HG02571 (cell line): ENCODE measurements around the gene PKN3.
A peak's percentile ranks its signal among the peaks of the same experiment; 100 is the strongest.
"Not testable (repeated sequence)": the region's sequence is repeated elsewhere in the genome, so short reads cannot be mapped to it uniquely, and the experiment has no call there.

Experiments
- ATAC-seq: cut with Tn5 transposase; IDR thresholded peaks from one replicate; pipeline ENCODE4 v1.9.1; 2021; ENCODE audit warnings: mild to moderate bottlenecking, moderate library complexity; ENCODE audit not compliant: unreplicated experiment

The PKN3 gene

GRCh38 chr9:128690684-128691034 is 11.6 kb upstream of the PKN3 start:
- ATAC-seq: no peak

DNA sequence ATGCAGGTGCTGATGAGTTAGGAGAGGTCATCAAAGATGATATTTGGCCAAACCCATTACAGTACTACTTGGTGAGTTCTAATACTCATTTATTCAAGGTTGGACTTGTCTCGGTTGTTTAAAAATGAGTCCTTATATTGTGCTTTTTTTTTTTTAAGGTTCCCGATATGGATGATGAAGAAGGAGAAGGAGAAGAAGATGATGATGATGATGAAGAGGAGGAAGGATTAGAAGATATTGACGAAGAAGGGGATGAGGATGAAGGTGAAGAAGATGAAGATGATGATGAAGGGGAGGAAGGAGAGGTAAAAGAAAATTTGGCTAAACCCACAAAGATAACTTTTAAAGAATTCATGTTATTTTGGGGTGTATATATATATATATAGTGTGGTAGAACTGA is 8.6 kb upstream of the PKN3 start:
- not testable (repeated sequence) for ATAC-seq

DNA sequence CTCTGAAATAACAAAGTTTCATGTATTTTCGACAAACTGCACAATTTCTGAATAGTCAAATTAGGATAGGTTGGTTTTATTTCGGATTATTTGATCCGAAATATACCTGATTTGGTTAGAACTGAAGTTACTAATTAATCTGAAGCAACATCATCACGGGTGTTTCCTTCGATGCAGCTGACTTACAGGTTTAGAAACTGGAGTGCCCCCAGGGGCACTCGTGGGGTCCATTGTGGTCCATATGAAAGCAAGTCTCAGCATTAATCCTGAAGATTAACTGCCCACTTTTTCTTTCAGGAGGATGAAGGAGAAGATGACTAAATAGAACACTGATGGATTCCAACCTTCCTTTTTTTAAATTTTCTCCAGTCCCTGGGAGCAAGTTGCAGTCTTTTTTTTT is 8.0 kb upstream of the PKN3 start:
- no peak for ATAC-seq

DNA sequence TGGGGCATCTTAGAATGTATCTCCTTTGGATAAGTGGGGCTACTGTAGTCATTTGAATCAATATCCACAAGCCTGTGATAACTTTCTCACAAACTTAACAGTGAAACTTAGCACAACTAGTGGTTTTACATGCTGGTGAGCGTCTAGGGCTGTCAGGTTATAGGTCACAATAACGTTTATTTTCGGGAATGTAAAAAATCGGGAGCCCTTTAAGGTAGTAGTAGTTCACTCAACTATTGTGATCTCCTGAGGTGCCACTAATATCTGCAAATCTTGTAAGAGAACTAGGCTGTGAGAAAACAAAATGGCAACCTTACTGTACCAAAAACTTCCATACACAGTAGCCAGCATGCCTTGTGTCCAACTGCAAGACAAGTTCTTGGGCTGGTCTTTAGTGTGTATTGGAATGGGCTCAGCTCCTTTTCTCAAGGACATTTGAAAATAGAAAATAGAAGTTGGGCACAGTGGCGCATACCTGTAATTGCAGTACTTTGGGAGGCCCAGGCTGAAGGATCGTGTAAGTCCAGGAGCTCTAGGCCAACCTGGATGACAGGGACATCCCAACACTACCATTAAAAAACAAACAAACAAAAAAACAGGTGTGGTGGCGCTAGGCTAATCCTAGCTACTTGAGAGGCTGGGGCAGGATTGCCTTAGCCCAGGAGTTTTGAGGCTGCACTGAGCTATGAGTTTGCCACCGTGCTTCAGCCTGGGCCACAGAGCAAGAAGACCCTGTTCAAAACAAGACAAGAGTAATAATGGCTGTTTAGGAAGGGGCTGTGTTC is 5.2 kb upstream of the PKN3 start:
- ATAC-seq: no peak

DNA sequence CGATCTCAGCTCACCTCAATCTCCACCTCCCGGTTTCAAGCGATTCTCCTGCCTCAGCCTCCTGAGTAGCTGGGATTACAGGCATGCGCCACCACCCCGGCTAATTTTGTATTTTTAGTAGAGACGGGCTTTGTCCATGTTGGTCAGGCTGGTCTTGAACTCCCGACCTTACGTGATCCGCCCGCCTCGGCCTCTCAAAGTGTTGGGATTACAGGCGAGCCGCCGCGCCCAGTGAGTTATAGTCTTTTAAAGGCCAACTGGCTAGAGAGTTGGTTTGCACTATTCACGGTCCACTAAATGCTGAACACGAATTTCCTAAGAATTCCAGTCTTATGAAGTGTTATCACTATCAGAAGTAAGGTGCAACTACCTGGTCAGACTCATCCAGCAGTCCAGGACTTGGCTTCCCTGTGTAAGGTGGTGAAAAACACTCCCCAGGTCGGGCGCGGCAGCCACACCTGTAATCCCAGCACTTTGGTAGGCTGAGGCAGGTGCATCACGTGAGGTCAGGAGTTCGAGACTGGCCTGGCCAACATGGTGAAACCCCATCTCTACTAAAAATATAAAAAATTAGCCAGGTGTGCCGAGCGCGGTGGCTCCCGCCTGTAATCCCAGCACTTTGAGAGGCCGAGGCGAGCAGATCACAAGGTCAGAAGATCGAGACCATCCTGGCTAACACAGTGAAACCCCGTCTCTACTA is 3.1 kb upstream of the PKN3 start:
- ATAC-seq: not testable (repeated sequence)

- no peak for ATAC-seq
These were observed 962 bp upstream of the PKN3 start for GRCh38 chr9:128701227-128701854.

GRCh38 chr9:128702949-128703615 is 779 bp downstream of the PKN3 start:
- peak; percentile 11 for ATAC-seq

- ATAC-seq: no peak
These were observed 1.5 kb downstream of the PKN3 start for GRCh38 chr9:128703616-128704355.

GRCh38 chr9:128704356-128704670 is 2.0 kb downstream of the PKN3 start:
- no peak for ATAC-seq

DNA sequence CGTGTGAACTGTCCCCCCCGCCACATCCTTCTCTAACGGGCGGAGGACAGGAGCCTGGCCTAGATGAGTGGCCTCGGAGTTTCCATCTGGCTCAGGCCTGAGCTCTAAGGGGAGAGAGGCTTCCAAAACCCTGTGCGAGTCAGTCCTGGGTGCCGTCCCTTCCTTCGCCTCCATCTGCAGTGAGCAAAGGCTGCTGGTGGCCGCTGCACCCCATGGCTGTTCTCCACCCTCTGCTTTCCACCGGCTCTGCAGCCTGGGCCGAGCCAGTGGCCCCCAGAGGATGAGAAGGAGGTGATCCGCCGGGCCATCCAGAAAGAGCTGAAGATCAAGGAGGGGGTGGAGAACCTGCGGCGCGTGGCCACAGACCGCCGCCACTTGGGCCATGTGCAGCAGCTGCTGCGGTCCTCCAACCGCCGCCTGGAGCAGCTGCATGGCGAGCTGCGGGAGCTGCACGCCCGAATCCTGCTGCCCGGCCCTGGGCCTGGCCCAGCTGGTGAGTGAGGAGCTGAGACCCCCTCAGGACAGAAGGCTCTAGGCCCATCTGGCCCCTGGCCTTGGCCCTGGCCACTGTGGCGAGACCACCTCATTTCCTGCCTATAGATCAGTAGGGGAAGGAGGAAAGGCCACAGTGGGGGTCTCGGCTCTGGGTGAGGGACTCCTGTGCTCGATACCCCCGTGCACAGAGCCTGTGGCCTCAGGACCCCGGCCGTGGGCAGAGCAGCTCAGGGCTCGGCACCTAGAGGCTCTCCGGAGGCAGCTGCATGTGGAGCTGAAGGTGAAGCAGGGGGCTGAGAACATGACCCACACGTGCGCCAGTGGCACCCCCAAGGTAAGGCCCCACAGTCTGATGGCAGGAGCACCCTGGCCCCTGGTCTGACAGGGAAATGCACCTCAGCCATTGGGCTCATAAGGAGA is 3.0 kb downstream of the PKN3 start:
- ATAC-seq: no peak

DNA sequence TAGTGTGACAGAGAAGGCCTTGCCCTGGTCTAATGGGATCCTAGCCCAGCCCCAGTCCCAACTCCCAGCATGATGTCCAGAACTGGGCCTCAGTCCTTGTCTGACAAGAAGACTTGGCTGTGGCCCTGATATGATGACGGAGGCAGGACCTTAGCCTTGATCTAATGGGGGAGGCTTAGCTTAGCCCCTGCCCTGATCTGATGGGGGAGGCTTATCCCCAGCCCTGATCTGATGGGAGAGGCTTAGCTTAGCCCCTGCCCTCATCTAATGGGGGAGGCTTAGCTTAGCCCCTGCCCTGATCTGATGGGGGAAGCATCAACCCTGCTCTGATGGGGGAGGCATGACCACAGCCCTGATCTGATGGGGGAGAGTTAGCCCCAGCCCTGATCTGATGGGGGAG is 3.7 kb downstream of the PKN3 start:
- ATAC-seq: no peak

DNA sequence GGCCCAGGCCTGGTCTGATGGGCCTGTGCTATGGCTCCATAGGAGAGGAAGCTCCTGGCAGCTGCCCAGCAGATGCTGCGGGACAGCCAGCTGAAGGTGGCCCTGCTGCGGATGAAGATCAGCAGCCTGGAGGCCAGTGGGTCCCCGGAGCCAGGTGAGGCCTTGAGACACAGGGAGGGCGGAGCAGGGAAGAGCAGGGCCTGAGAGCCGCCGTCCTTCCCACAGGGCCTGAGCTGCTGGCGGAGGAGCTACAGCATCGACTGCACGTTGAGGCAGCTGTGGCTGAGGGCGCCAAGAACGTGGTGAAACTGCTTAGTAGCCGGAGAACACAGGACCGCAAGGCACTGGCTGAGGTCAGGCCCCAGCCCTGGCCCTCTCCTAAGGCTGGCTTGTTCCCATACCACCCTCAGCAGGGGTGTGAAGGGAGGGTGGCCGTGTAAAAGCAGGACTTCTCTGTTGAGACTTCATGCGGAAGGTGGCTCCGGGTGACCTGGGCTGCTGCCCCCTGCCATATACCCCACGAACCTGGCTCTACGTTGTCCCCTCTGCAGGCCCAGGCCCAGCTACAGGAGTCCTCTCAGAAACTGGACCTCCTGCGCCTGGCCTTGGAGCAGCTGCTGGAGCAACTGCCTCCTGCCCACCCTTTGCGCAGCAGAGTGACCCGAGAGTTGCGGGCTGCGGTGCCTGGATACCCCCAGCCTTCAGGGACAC is 4.5 kb downstream of the PKN3 start:
- no peak for ATAC-seq

DNA sequence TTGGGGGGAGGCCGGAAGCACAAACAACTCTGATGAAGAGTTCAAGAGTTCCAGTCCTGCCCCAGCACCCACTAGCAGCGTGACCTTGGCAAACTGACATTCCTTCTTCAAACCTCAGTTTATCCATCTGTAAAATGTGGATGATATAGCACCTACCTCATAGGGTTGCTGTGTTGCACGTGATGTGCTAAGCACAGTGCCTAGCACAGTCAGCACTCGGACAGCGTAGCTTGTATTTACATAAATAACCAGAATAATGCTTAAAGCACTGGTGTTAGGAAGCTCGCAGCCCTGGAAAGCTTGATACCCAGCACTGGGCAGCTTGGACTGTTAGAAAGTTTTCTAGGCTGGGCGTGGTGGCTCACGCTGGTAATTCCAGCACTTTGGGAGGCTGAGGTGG is 5.1 kb downstream of the PKN3 start:
- ATAC-seq: no peak

DNA sequence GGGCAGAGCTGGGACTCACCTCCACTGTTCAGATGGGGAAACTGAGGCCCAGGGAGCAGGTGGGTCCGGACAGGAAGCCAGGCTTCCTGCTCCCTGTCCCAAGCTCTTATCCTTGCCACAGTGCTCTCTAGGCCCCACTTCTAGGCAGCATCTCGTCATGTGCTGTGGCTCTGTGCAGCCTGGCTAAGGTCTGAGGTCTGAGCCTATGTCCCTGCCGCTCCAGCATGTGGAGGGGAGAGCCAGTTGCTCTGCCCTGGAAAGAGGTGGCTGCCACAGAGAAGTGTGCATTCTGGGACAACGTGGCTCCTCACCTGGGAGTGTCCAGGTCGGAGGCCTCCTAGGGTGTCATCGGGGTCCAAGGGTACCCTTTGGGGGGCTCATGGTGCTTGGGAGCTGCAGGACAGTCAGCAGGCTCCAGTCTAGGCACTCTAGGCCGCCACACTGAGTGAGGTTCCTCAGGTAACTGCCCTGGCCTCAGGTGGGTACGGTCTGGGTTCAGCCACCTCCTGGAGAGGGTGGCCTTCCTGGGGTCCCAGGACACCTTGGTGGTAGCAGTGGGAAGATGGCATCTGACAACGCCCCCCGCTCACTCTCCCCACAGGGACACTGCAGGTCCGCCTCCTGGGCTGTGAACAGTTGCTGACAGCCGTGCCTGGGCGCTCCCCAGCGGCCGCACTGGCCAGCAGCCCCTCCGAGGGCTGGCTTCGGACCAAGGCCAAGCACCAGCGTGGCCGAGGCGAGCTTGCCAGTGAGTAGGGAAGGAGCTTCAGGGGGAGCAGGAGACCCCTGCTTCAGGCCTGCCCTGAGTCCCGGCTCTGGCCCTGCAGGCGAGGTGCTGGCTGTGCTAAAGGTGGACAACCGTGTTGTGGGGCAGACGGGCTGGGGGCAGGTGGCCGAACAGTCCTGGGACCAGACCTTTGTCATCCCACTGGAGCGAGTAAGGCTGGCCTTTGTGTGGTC is 10.4 kb downstream of the PKN3 start:
- no peak for ATAC-seq

DNA sequence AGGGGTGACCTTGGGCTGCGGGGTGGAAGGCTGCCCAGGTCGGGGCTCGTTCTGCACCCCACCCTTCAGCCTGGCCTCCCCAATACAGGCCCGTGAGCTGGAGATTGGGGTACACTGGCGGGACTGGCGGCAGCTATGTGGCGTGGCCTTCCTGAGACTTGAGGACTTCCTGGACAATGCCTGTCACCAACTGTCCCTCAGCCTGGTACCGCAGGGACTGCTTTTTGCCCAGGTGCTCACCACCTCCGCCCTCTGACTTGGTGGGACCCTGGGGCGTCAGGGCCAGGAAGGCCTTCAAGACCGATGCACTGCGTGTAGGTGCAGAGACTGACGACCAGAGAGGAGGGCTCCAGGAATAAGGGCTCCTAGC is 11.1 kb downstream of the PKN3 start:
- no peak for ATAC-seq

GRCh38 chr9:128713941-128714573 is 11.8 kb downstream of the PKN3 start:
- ATAC-seq: no peak

DNA sequence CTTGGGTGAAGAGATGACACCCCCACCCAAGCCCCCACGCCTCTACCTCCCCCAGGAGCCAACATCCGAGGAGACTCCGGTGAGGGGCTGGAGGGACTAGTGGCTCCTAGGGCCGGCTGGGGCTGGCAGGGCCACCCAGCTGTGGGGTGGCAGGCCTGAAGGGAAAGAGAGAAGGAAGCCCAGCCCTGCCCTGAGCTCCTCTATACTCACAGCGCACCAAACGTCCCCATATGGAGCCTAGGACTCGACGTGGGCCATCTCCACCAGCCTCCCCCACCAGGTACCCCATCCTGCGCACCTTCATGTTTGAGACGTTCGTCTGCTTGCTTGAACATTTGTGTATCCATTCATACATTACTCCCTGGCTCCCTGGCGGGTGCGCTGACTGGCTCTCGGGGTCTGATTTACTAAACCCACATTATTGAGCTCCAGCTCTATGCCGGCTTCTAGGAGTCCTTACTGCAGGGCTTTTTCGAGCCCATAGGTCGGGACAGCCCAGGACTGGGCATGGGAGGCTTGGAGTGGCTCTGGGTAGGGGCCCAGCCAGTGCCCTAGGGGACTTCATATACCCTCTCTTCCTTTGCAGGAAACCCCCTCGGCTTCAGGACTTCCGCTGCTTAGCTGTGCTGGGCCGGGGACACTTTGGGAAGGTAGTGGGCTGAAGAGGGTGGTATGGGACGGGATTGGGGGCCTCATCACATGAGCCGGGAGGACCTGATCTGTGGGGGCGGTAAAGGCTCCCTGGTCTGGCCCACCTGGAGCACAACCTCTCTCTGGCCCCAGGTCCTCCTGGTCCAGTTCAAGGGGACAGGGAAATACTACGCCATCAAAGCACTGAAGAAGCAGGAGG is 12.5 kb downstream of the PKN3 start:
- ATAC-seq: no peak
